Measurements from ENCODE around the gene CCDC12. TPM values are rescaled to one million over a fixed set of nuclear protein-coding genes. Genes with fewer than 3 reads are reported as not detected.

The CCDC12 gene
- total and polyA plus RNA-seq, 2 experiments from 2014 or later: 17.4 to 43.8 TPM

GRCh38 chr3:46939578-46940445, 36.7 kb downstream of the CCDC12 start:
- peaks cover 25% of the 10 kb centered on the region for H3K4me1 ChIP-seq (ENCODE audit: insufficient read depth)
- peaks cover 84% of the 10 kb centered on the region for H3K79me2 ChIP-seq (ENCODE audit: insufficient read depth)
- DNase-seq: no peak
- WGBS, 2 experiments (ENCODE audit: low coverage in 1 of 2, low lambda C conversion rate in 2 of 2, missing lambda C conversion rate in 2 of 2): 69 to 71% methylated on average over 12 of the region's 12 CpGs
- H3K4me2 ChIP-seq (ENCODE audit: unreplicated experiment): no peak overlapping the region
- in situ Hi-C loops (cut with MboI): no loop called here
- H3K9me3 ChIP-seq (ENCODE audit: low read depth): no peaks in the 10 kb centered on the region
- H3F3A ChIP-seq (ENCODE audit: insufficient read depth): peaks cover 20% of the 10 kb centered on the region
- H3K27me3 ChIP-seq (replicated peaks; ENCODE audit: insufficient read depth): no peaks in the 10 kb centered on the region
- H3K27ac ChIP-seq: no peak overlapping the region
- H3K36me3 ChIP-seq (ENCODE audit: low read depth): no peaks in the 10 kb centered on the region
- H4K20me1 ChIP-seq (ENCODE audit: insufficient read depth): 0 out of 2 replicates have a peak, but pooled peaks cover 3% of the 10 kb centered on the region
- TF ChIP-seq EZH2 (IDR thresholded peaks at IDR 0.05; ENCODE audit: insufficient read depth, poor library complexity, severe bottlenecking): no peak
- no peak for TF ChIP-seq EZH2phosphoT487 (IDR thresholded peaks at IDR 0.05; ENCODE audit: insufficient read depth, low read depth)
- no peak overlapping the region for H2AFZ ChIP-seq
- H3K4me3 ChIP-seq: no peak overlapping the region
- H3K9ac ChIP-seq: no peak overlapping the region
- no peaks in the 10 kb centered on the region for H3K9me2 ChIP-seq (ENCODE audit: insufficient read depth)

GRCh38 chr3:46938118-46938517, 38.4 kb downstream of the CCDC12 start:
- Histone ChIP-seq H4K20me1 (ENCODE audit: insufficient read depth) (0 out of 2 replicates have a peak, but pooled peaks cover 3% of the 10 kb centered on the region), H3K4me2 (ENCODE audit: unreplicated experiment) (no peak overlapping the region), H3K9me3 (ENCODE audit: low read depth) (no peaks in the 10 kb centered on the region), H3K9me2 (ENCODE audit: insufficient read depth) (no peaks in the 10 kb centered on the region), H3K27ac (no peak overlapping the region), H3K79me2 (ENCODE audit: insufficient read depth) (peaks cover 83% of the 10 kb centered on the region), H3F3A (ENCODE audit: insufficient read depth) (peaks cover 30% of the 10 kb centered on the region), H3K9ac (no peak overlapping the region), H3K4me3 (no peak overlapping the region), H3K4me1 (ENCODE audit: insufficient read depth) (peaks cover 39% of the 10 kb centered on the region), H2AFZ (no peak overlapping the region), H3K27me3 (replicated peaks; ENCODE audit: insufficient read depth) (no peaks in the 10 kb centered on the region), H3K36me3 (ENCODE audit: low read depth) (no peaks in the 10 kb centered on the region)
- in situ Hi-C loops (cut with MboI): no loop called here
- no peak for DNase-seq
- whole genome bisulfite sequencing, 2 experiments (ENCODE audit: low coverage in 1 of 2, low lambda C conversion rate in 2 of 2, missing lambda C conversion rate in 2 of 2): 96 to 100% methylated on average over 2 of the region's 2 CpGs
- TF ChIP-seq EZH2 (IDR thresholded peaks at IDR 0.05; ENCODE audit: insufficient read depth, poor library complexity, severe bottlenecking) (no peak), EZH2phosphoT487 (IDR thresholded peaks at IDR 0.05; ENCODE audit: insufficient read depth, low read depth) (no peak)

- 50% methylated on average over 5 of the region's 5 CpGs for WGBS, 2 experiments (ENCODE audit: low coverage in 1 of 2, low lambda C conversion rate in 2 of 2, missing lambda C conversion rate in 2 of 2)
- in situ Hi-C loops (cut with MboI): no loop called here
- peak overlapping the region; percentile 38 for H3K9ac ChIP-seq
- peaks cover 83% of the 10 kb centered on the region for H3K79me2 ChIP-seq (ENCODE audit: insufficient read depth)
- 0 out of 2 replicates have a peak, but pooled peaks cover 3% of the 10 kb centered on the region for H4K20me1 ChIP-seq (ENCODE audit: insufficient read depth)
- DNase-seq: peak; percentile 78
- no peaks in the 10 kb centered on the region for H3K27me3 ChIP-seq (replicated peaks; ENCODE audit: insufficient read depth)
- H3K9me2 ChIP-seq (ENCODE audit: insufficient read depth): no peaks in the 10 kb centered on the region
- TF ChIP-seq EZH2phosphoT487 (IDR thresholded peaks at IDR 0.05; ENCODE audit: insufficient read depth, low read depth) (no peak), EZH2 (IDR thresholded peaks at IDR 0.05; ENCODE audit: insufficient read depth, poor library complexity, severe bottlenecking) (no peak)
- H3F3A ChIP-seq (ENCODE audit: insufficient read depth): peaks cover 30% of the 10 kb centered on the region
- H3K4me2 ChIP-seq (ENCODE audit: unreplicated experiment): peak overlapping the region; percentile 30
- no peak overlapping the region for H2AFZ ChIP-seq
- no peak overlapping the region for H3K4me3 ChIP-seq
- peak overlapping the region; percentile 98 for H3K27ac ChIP-seq
- no peaks in the 10 kb centered on the region for H3K9me3 ChIP-seq (ENCODE audit: low read depth)
- H3K4me1 ChIP-seq (ENCODE audit: insufficient read depth): peaks cover 42% of the 10 kb centered on the region
- H3K36me3 ChIP-seq (ENCODE audit: low read depth): no peaks in the 10 kb centered on the region
Observed at GRCh38 chr3:46936733-46937250, 39.8 kb downstream of the CCDC12 start.

GRCh38 chr3:46935989-46936558, 40.5 kb downstream of the CCDC12 start:
- Histone ChIP-seq H3K4me2 (ENCODE audit: unreplicated experiment) (peak overlapping the region; percentile 30), H3K27me3 (replicated peaks; ENCODE audit: insufficient read depth) (no peaks in the 10 kb centered on the region), H3K4me1 (ENCODE audit: insufficient read depth) (peaks cover 49% of the 10 kb centered on the region), H3F3A (ENCODE audit: insufficient read depth) (peaks cover 32% of the 10 kb centered on the region), H3K79me2 (ENCODE audit: insufficient read depth) (peaks cover 86% of the 10 kb centered on the region), H2AFZ (no peak overlapping the region), H3K9me3 (ENCODE audit: low read depth) (no peaks in the 10 kb centered on the region), H3K36me3 (ENCODE audit: low read depth) (no peaks in the 10 kb centered on the region), H4K20me1 (ENCODE audit: insufficient read depth) (0 out of 2 replicates have a peak, but pooled peaks cover 3% of the 10 kb centered on the region), H3K4me3 (no peak overlapping the region), H3K9ac (peak overlapping the region; percentile 38), H3K9me2 (ENCODE audit: insufficient read depth) (no peaks in the 10 kb centered on the region), H3K27ac (peak overlapping the region; percentile 98)
- no peak for DNase-seq
- TF ChIP-seq EZH2 (IDR thresholded peaks at IDR 0.05; ENCODE audit: insufficient read depth, poor library complexity, severe bottlenecking) (no peak), EZH2phosphoT487 (IDR thresholded peaks at IDR 0.05; ENCODE audit: insufficient read depth, low read depth) (no peak)
- in situ Hi-C loops (cut with MboI): no loop called here
- 83 to 85% methylated on average over 7 of the region's 7 CpGs for WGBS, 2 experiments (ENCODE audit: low coverage in 1 of 2, low lambda C conversion rate in 2 of 2, missing lambda C conversion rate in 2 of 2)

All from GM23248 (cell line).